Gastroesophageal sphincter (tissue), 3 donors: ENCODE measurements around the gene CARD11.

Experiments
- POLR2AphosphoS5 ChIP-seq: sonication (generic); formaldehyde crosslinking; IDR thresholded peaks from one replicate; pipeline ENCODE4 v1.6.1; 2017; ENCODE audit warnings: antibody characterized with exemption
- TF ChIP-seq, protein P1 (sequence below), 4 experiments: fragments of 200-600 bp in 2 of 4; fragments of 450-650 bp in 2 of 4; sonication (generic) in 1 of 4; IDR thresholded peaks; one replicate each; pipeline ENCODE4 v1.5.1; 2017 to 2019; ENCODE audit warnings: antibody characterized with exemption in 4 of 4, mild to moderate bottlenecking in 2 of 4, moderate library complexity in 2 of 4

- TF ChIP-seq, protein P1, sequence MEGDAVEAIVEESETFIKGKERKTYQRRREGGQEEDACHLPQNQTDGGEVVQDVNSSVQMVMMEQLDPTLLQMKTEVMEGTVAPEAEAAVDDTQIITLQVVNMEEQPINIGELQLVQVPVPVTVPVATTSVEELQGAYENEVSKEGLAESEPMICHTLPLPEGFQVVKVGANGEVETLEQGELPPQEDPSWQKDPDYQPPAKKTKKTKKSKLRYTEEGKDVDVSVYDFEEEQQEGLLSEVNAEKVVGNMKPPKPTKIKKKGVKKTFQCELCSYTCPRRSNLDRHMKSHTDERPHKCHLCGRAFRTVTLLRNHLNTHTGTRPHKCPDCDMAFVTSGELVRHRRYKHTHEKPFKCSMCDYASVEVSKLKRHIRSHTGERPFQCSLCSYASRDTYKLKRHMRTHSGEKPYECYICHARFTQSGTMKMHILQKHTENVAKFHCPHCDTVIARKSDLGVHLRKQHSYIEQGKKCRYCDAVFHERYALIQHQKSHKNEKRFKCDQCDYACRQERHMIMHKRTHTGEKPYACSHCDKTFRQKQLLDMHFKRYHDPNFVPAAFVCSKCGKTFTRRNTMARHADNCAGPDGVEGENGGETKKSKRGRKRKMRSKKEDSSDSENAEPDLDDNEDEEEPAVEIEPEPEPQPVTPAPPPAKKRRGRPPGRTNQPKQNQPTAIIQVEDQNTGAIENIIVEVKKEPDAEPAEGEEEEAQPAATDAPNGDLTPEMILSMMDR (IDR thresholded peaks at IDR 0.05): no peak
- TF ChIP-seq POLR2AphosphoS5: no peak
These were observed 29.5 kb downstream of the CARD11 start for GRCh38 chr7:3013975-3014792.
